Dermis microvascular lymphatic vessel endothelial cell (primary cell): Measurements from ENCODE around the gene NME3. TPM values are rescaled to one million over a fixed set of nuclear protein-coding genes. Genes with fewer than 3 reads are reported as not detected.

Source experiments
- DNase-seq, 2 donors: peaks; one replicate each; pipeline versions ENCODE4 v3.0.0 to v3.0.0-alpha.2; 2010; ENCODE audit warnings: low read depth in 2 of 2
- total RNA-seq: library from RNA; depleted of rRNA; stranded (reverse); fragments of >200 nt; gene quantifications from 2 replicates; pipeline ENCODE4 v1.2.1, GENCODE V29; 2014

The NME3 gene
- total RNA-seq, 1 donor from 2014 or later: 33.0 TPM

- no peak for DNase-seq
Measured at GRCh38 chr16:1793578-1794220, 22.4 kb upstream of the NME3 start, which contains the start of gene IGFALS. Gene IGFALS (minus strand): TSS chr16:1793705. CDS start chr16:1793652, 53 bp downstream.

GRCh38 chr16:1792836-1793577, 21.7 kb upstream of the NME3 start:
- DNase-seq: no peak

- DNase-seq: no peak
Measured at GRCh38 chr16:1791943-1792812, 20.8 kb upstream of the NME3 start.

- no peak for DNase-seq
Measured at GRCh38 chr16:1791256-1791942, 20.1 kb upstream of the NME3 start.

GRCh38 chr16:1790611-1791255, 19.4 kb upstream of the NME3 start:
- no peak for DNase-seq

- DNase-seq: no peak
Measured at GRCh38 chr16:1790261-1790610, 18.9 kb upstream of the NME3 start.

GRCh38 chr16:1789643-1790045, 18.3 kb upstream of the NME3 start:
- DNase-seq: no peak

GRCh38 chr16:1788708-1789100, 17.4 kb upstream of the NME3 start:
- no peak for DNase-seq

GRCh38 chr16:1788095-1788707, 16.9 kb upstream of the NME3 start:
- no peak for DNase-seq

GRCh38 chr16:1787322-1788094, 16.2 kb upstream of the NME3 start:
- no peak for DNase-seq

- no peak for DNase-seq
Measured at GRCh38 chr16:1787056-1787321, 15.6 kb upstream of the NME3 start.

GRCh38 chr16:1786242-1787055, 15.1 kb upstream of the NME3 start:
- DNase-seq: no peak

- no peak for DNase-seq
Measured at GRCh38 chr16:1785846-1786170, 14.5 kb upstream of the NME3 start.

GRCh38 chr16:1784977-1785845, 13.9 kb upstream of the NME3 start:
- no peak for DNase-seq

- DNase-seq: peak; percentile 100
Measured at GRCh38 chr16:1782408-1783264, 11.3 kb upstream of the NME3 start, which contains the start of the genes NUBP2 and SPSB3. Gene NUBP2 (plus strand): TSS chr16:1782960. CDS start chr16:1783021, 61 bp downstream. Gene SPSB3 (minus strand): TSS chr16:1782571. CDS start chr16:1781483, 1,088 bp downstream.

- DNase-seq: peak in 1 of 2 donors; percentile 30
Measured at GRCh38 chr16:1781758-1782407, 10.5 kb upstream of the NME3 start.

GRCh38 chr16:1781254-1781653, 9.9 kb upstream of the NME3 start:
- no peak for DNase-seq
